Hematopoietic multipotent progenitor cell treated with erythropoietin and hydrocortisone succinate and interleukin-3 and kit ligand, for 6 days (in vitro differentiated cells): Measurements from ENCODE around the gene AP3S2.
A peak's percentile ranks its signal among the peaks of the same experiment; 100 is the strongest.
"Not testable (repeated sequence)": the region's sequence is repeated elsewhere in the genome, so short reads cannot be mapped to it uniquely, and the experiment has no call there.

ENCODE experiments used
- DNase-seq: peaks from one replicate; pipeline ENCODE4 v3.0.0-alpha.2; 2015

AP3S2 gene

GRCh38 chr15:89863918-89864317 lies 29.9 kb downstream of the AP3S2 start:
- DNase-seq: no peak

- peak; percentile 73 for DNase-seq
Observed at GRCh38 chr15:89860891-89861290, 32.9 kb downstream of the AP3S2 start.

- DNase-seq: peak; percentile 30
Observed at GRCh38 chr15:89860431-89860830, 33.4 kb downstream of the AP3S2 start.

- DNase-seq: no peak
Observed at GRCh38 chr15:89858661-89859458, 34.9 kb downstream of the AP3S2 start.

- DNase-seq: no peak
Observed at GRCh38 chr15:89857673-89858072, 36.1 kb downstream of the AP3S2 start.

GRCh38 chr15:89855948-89856347 lies 37.8 kb downstream of the AP3S2 start:
- no peak for DNase-seq

GRCh38 chr15:89854863-89855262 lies 38.9 kb downstream of the AP3S2 start:
- not testable (repeated sequence) for DNase-seq

- no peak for DNase-seq
Observed at GRCh38 chr15:89852342-89852995, 41.3 kb downstream of the AP3S2 start.

GRCh38 chr15:89851673-89852341 lies 42.0 kb downstream of the AP3S2 start:
- no peak for DNase-seq

- no peak for DNase-seq
Observed at GRCh38 chr15:89848970-89849292, 44.9 kb downstream of the AP3S2 start.

- DNase-seq: no peak
Observed at GRCh38 chr15:89847101-89847500, 46.7 kb downstream of the AP3S2 start.

- DNase-seq: no peak
Observed at GRCh38 chr15:89845305-89845893, 48.4 kb downstream of the AP3S2 start.

- DNase-seq: no peak
Observed at GRCh38 chr15:89841962-89842361, 51.8 kb downstream of the AP3S2 start.

GRCh38 chr15:89841306-89841705 lies 52.5 kb downstream of the AP3S2 start:
- no peak for DNase-seq

GRCh38 chr15:89839167-89839810 lies 54.5 kb downstream of the AP3S2 start:
- no peak for DNase-seq

GRCh38 chr15:89837830-89838178 lies 56.0 kb downstream of the AP3S2 start:
- no peak for DNase-seq

- DNase-seq: no peak
Observed at GRCh38 chr15:89837134-89837829, 56.5 kb downstream of the AP3S2 start.

GRCh38 chr15:89836267-89837133 lies 57.3 kb downstream of the AP3S2 start:
- no peak for DNase-seq

GRCh38 chr15:89835176-89835564 lies 58.6 kb downstream of the AP3S2 start:
- no peak for DNase-seq

- not testable (repeated sequence) for DNase-seq
Observed at GRCh38 chr15:89834465-89835175, 59.2 kb downstream of the AP3S2 start.

GRCh38 chr15:89833966-89834365 lies 59.8 kb downstream of the AP3S2 start:
- no peak for DNase-seq
